ENCODE data around the gene CRB2. TPM values are rescaled to one million over a fixed set of nuclear protein-coding genes. Genes with fewer than 3 reads are reported as not detected.

The CRB2 gene
- total and polyA plus RNA-seq, 2 donors (not counting 1 experiment from before 2014, with no cell fraction given): 1.4 to 2.4 TPM

DNA sequence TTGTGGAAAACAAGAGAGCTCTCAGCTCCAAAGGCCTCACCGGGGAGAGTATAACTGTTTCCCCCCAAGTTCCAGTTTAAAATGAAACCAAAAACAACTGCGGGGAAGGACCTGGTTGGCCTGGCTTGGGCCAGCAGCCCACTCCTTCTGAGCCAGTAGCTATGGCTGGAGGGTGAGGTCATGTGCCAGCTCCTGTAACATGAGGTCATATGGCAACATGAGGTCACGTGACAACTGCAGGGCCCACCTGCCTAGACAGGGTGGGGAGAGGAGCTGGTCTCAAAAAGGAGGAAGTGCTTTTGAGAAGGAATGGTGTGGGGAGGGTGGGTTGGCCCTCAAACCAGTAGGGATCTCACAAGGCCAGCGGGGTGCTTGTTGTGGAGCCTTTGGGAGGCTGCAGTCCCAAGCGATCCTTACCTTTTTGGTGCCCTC, 29.3 kb upstream of the CRB2 start:
- DNase-seq: peak; percentile 88
- peak overlapping the region; percentile 70 for H3K4me3 Mint-ChIP-seq
- Histone ChIP-seq H3K9ac (ENCODE audit: low read length) (peak overlapping the region; percentile 47), H3K27me3 (replicated peaks in 1 of 4; ENCODE audit: control extremely low read depth in 1 of 4, control insufficient read depth in 3 of 4, insufficient read depth in 4 of 4, low read length in 3 of 4) (no peaks in the 10 kb centered on the region), H3K9me3 (ENCODE audit: control extremely low read depth in 1 of 3, control insufficient read depth in 2 of 3, insufficient read depth in 1 of 3, low read length in 2 of 3) (no peaks in the 10 kb centered on the region), H3K27ac (ENCODE audit: low read length in 2 of 2) (peak overlapping the region; percentile 77 to 85), H2AFZ (ENCODE audit: insufficient read depth, low read depth, low read length, poor library complexity, severe bottlenecking) (peak overlapping the region; percentile 56), H4K20me1 (ENCODE audit: control insufficient read depth, insufficient read depth, low read length, poor library complexity, severe bottlenecking) (no peaks in the 10 kb centered on the region), H3K36me3 (replicated peaks in 1 of 2; ENCODE audit: control extremely low read depth in 1 of 2, control insufficient read depth in 1 of 2, extremely low read depth in 1 of 2, insufficient read depth in 2 of 2, low read length in 1 of 2) (no peaks in the 10 kb centered on the region), H3K79me2 (ENCODE audit: control insufficient read depth, insufficient read depth, low read length) (peaks cover 5% of the 10 kb centered on the region), H3K4me3 (ENCODE audit: control extremely low read depth in 1 of 5, extremely low read depth in 1 of 5, insufficient read depth in 1 of 5, low read depth in 2 of 5, low read length in 4 of 5) (peak overlapping the region in 2 of 5 experiments; percentile 23 to 43), H3K4me2 (replicated peaks; ENCODE audit: low read depth, low read length, poor library complexity, severe bottlenecking) (peak overlapping the region; percentile 75), H3K4me1 (ENCODE audit: control insufficient read depth in 2 of 2, insufficient read depth in 2 of 2, low read length in 2 of 2) (peaks cover 62 to 66% of the 10 kb centered on the region in 2 donors)
- ChIA-PET POLR2A (interaction anchor here (0.5 to 5.5 kb wide), 7 partner anchors 8 to 222 kb away, joined by 3 to 63 read pairs (median 5); no protein-coding TSS in a partner anchor), CTCF (interaction anchor here (1.0 to 7.3 kb wide), 4 partner anchors 10 to 101 kb away, joined by 3 to 60 read pairs (median 10); no protein-coding TSS in a partner anchor)
- peaks cover 77% of the 10 kb centered on the region for H3K4me1 Mint-ChIP-seq
- H3K27me3 Mint-ChIP-seq: no peaks in the 10 kb centered on the region
- H3K27ac Mint-ChIP-seq: peak overlapping the region; percentile 94
- WGBS (ENCODE audit: insufficient coverage): 35% methylated on average over 5 of the region's 5 CpGs
- no peak for TF ChIP-seq EZH2 (IDR thresholded peaks at IDR 0.05; ENCODE audit: borderline replicate concordance, insufficient read depth, low read depth, low read length, poor library complexity, severe bottlenecking)
- TF ChIP-seq, protein P1, sequence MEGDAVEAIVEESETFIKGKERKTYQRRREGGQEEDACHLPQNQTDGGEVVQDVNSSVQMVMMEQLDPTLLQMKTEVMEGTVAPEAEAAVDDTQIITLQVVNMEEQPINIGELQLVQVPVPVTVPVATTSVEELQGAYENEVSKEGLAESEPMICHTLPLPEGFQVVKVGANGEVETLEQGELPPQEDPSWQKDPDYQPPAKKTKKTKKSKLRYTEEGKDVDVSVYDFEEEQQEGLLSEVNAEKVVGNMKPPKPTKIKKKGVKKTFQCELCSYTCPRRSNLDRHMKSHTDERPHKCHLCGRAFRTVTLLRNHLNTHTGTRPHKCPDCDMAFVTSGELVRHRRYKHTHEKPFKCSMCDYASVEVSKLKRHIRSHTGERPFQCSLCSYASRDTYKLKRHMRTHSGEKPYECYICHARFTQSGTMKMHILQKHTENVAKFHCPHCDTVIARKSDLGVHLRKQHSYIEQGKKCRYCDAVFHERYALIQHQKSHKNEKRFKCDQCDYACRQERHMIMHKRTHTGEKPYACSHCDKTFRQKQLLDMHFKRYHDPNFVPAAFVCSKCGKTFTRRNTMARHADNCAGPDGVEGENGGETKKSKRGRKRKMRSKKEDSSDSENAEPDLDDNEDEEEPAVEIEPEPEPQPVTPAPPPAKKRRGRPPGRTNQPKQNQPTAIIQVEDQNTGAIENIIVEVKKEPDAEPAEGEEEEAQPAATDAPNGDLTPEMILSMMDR (IDR thresholded peaks at IDR 0.05): no peak
- intact Hi-C loops (cut with micrococcal nuclease): loop anchor here (1.0 kb wide), 1 partner anchor 12 kb away; no protein-coding TSS in a partner anchor
- ATAC-seq (ENCODE audit: low read depth): peak; percentile 62
- no peaks in the 10 kb centered on the region for H3K9me3 Mint-ChIP-seq (ENCODE audit: insufficient read depth)

DNA sequence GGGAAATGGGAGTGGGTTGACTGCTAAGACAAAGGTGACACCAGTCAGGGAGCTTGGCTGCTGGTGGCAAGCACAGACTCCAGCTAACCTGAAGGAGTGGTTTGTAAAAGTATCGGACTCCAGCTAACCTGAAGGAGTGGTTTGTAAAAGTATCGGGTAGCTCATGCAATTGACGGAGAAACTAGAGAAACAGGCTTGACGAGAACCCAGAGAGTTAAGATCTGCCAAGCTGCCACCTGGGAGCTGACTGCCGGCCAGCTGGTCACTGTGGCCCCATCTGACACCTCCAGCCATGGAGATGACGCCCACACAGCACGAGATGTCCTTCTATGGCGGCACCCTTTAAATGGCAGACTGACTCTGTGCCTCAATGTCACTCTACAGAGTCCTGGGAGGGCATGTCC, 28.3 kb upstream of the CRB2 start:
- Histone ChIP-seq H2AFZ (ENCODE audit: insufficient read depth, low read depth, low read length, poor library complexity, severe bottlenecking) (no peak overlapping the region), H3K4me2 (replicated peaks; ENCODE audit: low read depth, low read length, poor library complexity, severe bottlenecking) (no peak overlapping the region), H3K27ac (ENCODE audit: low read length in 2 of 2) (no peak overlapping the region), H4K20me1 (ENCODE audit: control insufficient read depth, insufficient read depth, low read length, poor library complexity, severe bottlenecking) (no peaks in the 10 kb centered on the region), H3K4me1 (ENCODE audit: control insufficient read depth in 2 of 2, insufficient read depth in 2 of 2, low read length in 2 of 2) (peaks cover 52 to 56% of the 10 kb centered on the region in 2 donors), H3K79me2 (ENCODE audit: control insufficient read depth, insufficient read depth, low read length) (peaks cover 5% of the 10 kb centered on the region), H3K36me3 (replicated peaks in 1 of 2; ENCODE audit: control extremely low read depth in 1 of 2, control insufficient read depth in 1 of 2, extremely low read depth in 1 of 2, insufficient read depth in 2 of 2, low read length in 1 of 2) (no peaks in the 10 kb centered on the region), H3K27me3 (replicated peaks in 1 of 4; ENCODE audit: control extremely low read depth in 1 of 4, control insufficient read depth in 3 of 4, insufficient read depth in 4 of 4, low read length in 3 of 4) (no peaks in the 10 kb centered on the region), H3K9ac (ENCODE audit: low read length) (no peak overlapping the region), H3K9me3 (ENCODE audit: control extremely low read depth in 1 of 3, control insufficient read depth in 2 of 3, insufficient read depth in 1 of 3, low read length in 2 of 3) (no peaks in the 10 kb centered on the region), H3K4me3 (ENCODE audit: control extremely low read depth in 1 of 5, extremely low read depth in 1 of 5, insufficient read depth in 1 of 5, low read depth in 2 of 5, low read length in 4 of 5) (no peak overlapping the region)
- 95% methylated on average over 8 of the region's 8 CpGs for WGBS (ENCODE audit: insufficient coverage)
- Mint-ChIP-seq H3K9me3 (ENCODE audit: insufficient read depth) (no peaks in the 10 kb centered on the region), H3K4me3 (no peak overlapping the region), H3K27me3 (no peaks in the 10 kb centered on the region), H3K27ac (peak overlapping the region; percentile 65), H3K4me1 (peaks cover 71% of the 10 kb centered on the region)
- ChIA-PET CTCF (interaction anchor here (3.1 to 7.3 kb wide), 2 partner anchors 9 to 22 kb away, joined by 17 to 60 read pairs; no protein-coding TSS in a partner anchor), POLR2A (interaction anchor here (1.3 to 5.5 kb wide), 3 partner anchors 11 to 58 kb away, joined by 3 to 63 read pairs (median 4); no protein-coding TSS in a partner anchor)
- DNase-seq (no peak), ATAC-seq (ENCODE audit: low read depth) (no peak)
- intact Hi-C loops (cut with micrococcal nuclease): no loop called here
- no peak for TF ChIP-seq EZH2 (IDR thresholded peaks at IDR 0.05; ENCODE audit: borderline replicate concordance, insufficient read depth, low read depth, low read length, poor library complexity, severe bottlenecking)
- TF ChIP-seq, protein P1 (IDR thresholded peaks at IDR 0.05): no peak
